Activated naive CD4-positive, alpha-beta T cell treated with anti-CD3 and anti-CD28 coated beads for 36 hours (primary cell): Measurements from ENCODE around the gene F2. TPM values are rescaled to one million over a fixed set of nuclear protein-coding genes. Genes with fewer than 3 reads are reported as not detected.

Source experiments
- CTCF ChIA-PET: fragments of 350-600 bp; sonication (Branson Sonifier 250); formaldehyde crosslinking; loops from one replicate; lab custom pipeline; 2021; ENCODE audit warnings: antibody characterized with exemption; lab: Charles Lee
- DNase-seq: peaks from one replicate; pipeline ENCODE4 v3.0.0-alpha.2; 2020
- H3K27ac Mint-ChIP-seq: one replicate; pipeline ENCODE4 v1.8.0; 2021; ENCODE audit warnings: mild to moderate bottlenecking, mixed read lengths
- H3K27me3 Mint-ChIP-seq: one replicate; pipeline ENCODE4 v1.8.0; 2021; ENCODE audit warnings: low read depth, mixed read lengths
- H3K36me3 Mint-ChIP-seq: one replicate; pipeline ENCODE4 v1.8.0; 2021; ENCODE audit warnings: low read depth, mixed read lengths
- H3K4me1 Mint-ChIP-seq: one replicate; pipeline ENCODE4 v1.8.0; 2021; ENCODE audit warnings: low read depth, mixed read lengths
- H3K4me3 Mint-ChIP-seq: one replicate; pipeline ENCODE4 v1.8.0; 2021; ENCODE audit warnings: mild to moderate bottlenecking, moderate library complexity, mixed read lengths
- H3K9me3 Mint-ChIP-seq: one replicate; pipeline ENCODE4 v1.8.0; 2021; ENCODE audit warnings: mixed read lengths
- intact Hi-C: fragments of 100-400 bp; cut with micrococcal nuclease; formaldehyde crosslinking; loops from one replicate; pipeline ENCODE4 v1.15.1; 2023
- total RNA-seq, 2 experiments: library from RNA; stranded (reverse); gene quantifications; one replicate each; pipeline ENCODE4 v1.2.3, GENCODE V29; 2021

The F2 gene
- total RNA-seq, 2 experiments from 2014 or later, result not detected

GRCh38 chr11:46693597-46694012, 25.4 kb upstream of the F2 start:
- Mint-ChIP-seq H3K4me3 (no peak overlapping the region), H3K9me3 (no peaks in the 10 kb centered on the region), H3K27ac (no peak overlapping the region), H3K36me3 (peaks cover 13% of the 10 kb centered on the region), H3K4me1 (peaks cover 22% of the 10 kb centered on the region), H3K27me3 (no peaks in the 10 kb centered on the region)
- intact Hi-C loops, result no loop called here
- CTCF ChIA-PET, result interaction anchor here (0.7 kb wide), 1 partner anchor 725 kb away, joined by 4 read pairs; no protein-coding TSS in a partner anchor
- DNase-seq, result no peak

GRCh38 chr11:46694072-46694471, 24.9 kb upstream of the F2 start:
- Mint-ChIP-seq H3K4me1 (peaks cover 26% of the 10 kb centered on the region), H3K27ac (no peak overlapping the region), H3K36me3 (peaks cover 12% of the 10 kb centered on the region), H3K4me3 (no peak overlapping the region), H3K27me3 (no peaks in the 10 kb centered on the region), H3K9me3 (no peaks in the 10 kb centered on the region)
- CTCF ChIA-PET, result no interaction called here
- no peak for DNase-seq
- intact Hi-C loops, result no loop called here

GRCh38 chr11:46694607-46695006, 24.4 kb upstream of the F2 start:
- Mint-ChIP-seq H3K27ac (no peak overlapping the region), H3K4me1 (peaks cover 26% of the 10 kb centered on the region), H3K4me3 (no peak overlapping the region), H3K9me3 (no peaks in the 10 kb centered on the region), H3K36me3 (peaks cover 10% of the 10 kb centered on the region), H3K27me3 (no peaks in the 10 kb centered on the region)
- DNase-seq, result no peak
- CTCF ChIA-PET, result no interaction called here
- intact Hi-C loops, result no loop called here

DNA sequence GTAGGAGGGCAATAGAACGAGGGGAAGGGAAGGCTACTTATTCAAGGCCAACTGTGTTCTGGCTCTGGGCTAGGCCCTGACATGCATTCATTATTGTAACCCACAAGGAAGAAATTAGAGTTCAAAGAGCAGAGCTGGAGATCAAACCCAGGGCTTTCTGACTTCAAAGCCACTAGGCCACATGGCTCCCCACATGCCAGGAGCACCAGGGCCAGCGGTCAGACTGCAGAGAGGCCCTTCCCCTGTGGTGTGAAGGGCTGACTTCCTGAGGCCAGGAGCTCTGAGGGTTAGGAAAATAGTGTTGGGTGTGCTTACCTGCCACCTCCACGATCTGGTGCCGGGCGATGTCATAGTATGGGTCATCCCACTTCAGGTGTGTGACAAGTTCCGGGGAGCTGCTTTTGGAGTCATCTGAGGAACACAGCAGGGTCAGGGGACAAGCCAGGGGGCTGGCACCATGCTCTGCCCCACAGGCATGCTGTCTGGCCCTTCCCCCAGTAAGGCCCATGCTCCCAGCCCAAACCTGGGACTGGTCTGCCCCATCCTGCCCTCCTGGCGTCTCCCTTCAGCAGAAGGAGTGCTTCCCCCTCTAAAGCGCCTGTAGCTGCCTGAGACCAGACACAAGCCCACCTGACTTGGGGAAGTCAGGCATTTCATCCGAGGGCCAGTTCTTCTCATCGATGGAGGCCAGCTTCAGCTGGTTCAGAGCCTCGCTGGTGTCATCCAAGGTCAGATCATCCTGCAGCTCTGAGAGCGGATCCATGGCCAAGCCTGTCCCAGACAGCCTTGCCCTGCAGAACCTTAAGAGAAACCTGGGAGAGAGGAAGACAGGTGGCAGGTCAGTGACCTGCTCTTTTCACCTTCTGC, 23.4 kb upstream of the F2 start:
- H3K36me3 Mint-ChIP-seq, result peaks cover 11% of the 10 kb centered on the region
- CTCF ChIA-PET, result interaction anchor here (0.6 kb wide), 1 partner anchor 205 kb away, joined by 4 read pairs; no protein-coding TSS in a partner anchor
- H3K9me3 Mint-ChIP-seq, result no peaks in the 10 kb centered on the region
- intact Hi-C loops, result no loop called here
- H3K27ac Mint-ChIP-seq, result no peak overlapping the region
- no peak overlapping the region for H3K4me3 Mint-ChIP-seq
- DNase-seq, result no peak
- H3K4me1 Mint-ChIP-seq, result peaks cover 26% of the 10 kb centered on the region
- H3K27me3 Mint-ChIP-seq, result no peaks in the 10 kb centered on the region

GRCh38 chr11:46696212-46696558, 22.8 kb upstream of the F2 start:
- H3K4me3 Mint-ChIP-seq, result no peak overlapping the region
- H3K27ac Mint-ChIP-seq, result no peak overlapping the region
- DNase-seq, result no peak
- peaks cover 13% of the 10 kb centered on the region for H3K36me3 Mint-ChIP-seq
- peaks cover 26% of the 10 kb centered on the region for H3K4me1 Mint-ChIP-seq
- CTCF ChIA-PET, result interaction anchor here (0.6 kb wide), 1 partner anchor 206 kb away, joined by 4 read pairs; no protein-coding TSS in a partner anchor
- no peaks in the 10 kb centered on the region for H3K27me3 Mint-ChIP-seq
- H3K9me3 Mint-ChIP-seq, result no peaks in the 10 kb centered on the region
- intact Hi-C loops, result no loop called here

DNA sequence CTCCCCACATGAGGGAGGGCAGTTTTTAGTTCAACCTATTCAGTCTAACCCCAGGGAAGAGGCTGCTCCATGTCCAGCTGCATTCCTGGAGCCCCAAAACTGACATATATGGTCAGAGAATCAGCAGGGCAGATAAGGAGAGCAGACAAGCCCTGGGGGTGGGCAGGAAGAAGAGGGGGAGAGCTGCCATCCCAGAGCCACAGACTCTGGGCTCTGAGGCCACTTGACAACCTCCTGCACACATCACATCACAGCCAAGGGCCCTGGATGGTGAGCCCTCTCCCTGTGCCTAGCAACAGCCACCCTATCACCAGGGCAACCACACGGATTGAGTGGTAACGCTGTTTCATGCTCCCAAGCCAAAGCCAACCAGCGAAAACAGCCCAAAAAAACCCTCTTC, 21.7 kb upstream of the F2 start:
- no peak for DNase-seq
- H3K9me3 Mint-ChIP-seq, result no peaks in the 10 kb centered on the region
- CTCF ChIA-PET, result interaction anchor here (1.5 kb wide), 1 partner anchor 27 kb away, joined by 3 read pairs; no protein-coding TSS in a partner anchor
- peaks cover 34% of the 10 kb centered on the region for H3K4me1 Mint-ChIP-seq
- no peak overlapping the region for H3K4me3 Mint-ChIP-seq
- intact Hi-C loops, result no loop called here
- no peak overlapping the region for H3K27ac Mint-ChIP-seq
- peaks cover 15% of the 10 kb centered on the region for H3K36me3 Mint-ChIP-seq
- H3K27me3 Mint-ChIP-seq, result no peaks in the 10 kb centered on the region

DNA sequence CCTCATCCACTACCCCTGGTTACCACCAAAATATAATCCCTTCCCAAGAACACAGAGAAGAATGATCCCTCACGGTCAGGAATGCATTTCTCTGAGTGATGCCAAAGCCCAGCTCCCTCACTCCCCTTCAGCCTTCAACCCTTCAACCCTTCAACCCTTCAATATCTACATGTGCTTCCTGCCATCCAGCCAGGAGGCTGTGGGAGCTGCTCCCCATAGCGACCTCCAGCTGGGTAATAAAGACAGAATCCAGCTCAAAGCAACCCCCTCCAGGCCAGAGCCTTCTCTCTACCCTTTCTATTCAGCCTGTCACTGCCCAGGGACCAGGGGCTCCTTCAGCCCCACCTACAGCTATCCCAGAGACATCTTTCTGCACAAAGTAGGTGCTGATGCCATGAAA, 21.3 kb upstream of the F2 start:
- Mint-ChIP-seq H3K4me3 (no peak overlapping the region), H3K36me3 (peaks cover 15% of the 10 kb centered on the region), H3K27ac (no peak overlapping the region), H3K27me3 (no peaks in the 10 kb centered on the region), H3K4me1 (peaks cover 38% of the 10 kb centered on the region), H3K9me3 (no peaks in the 10 kb centered on the region)
- intact Hi-C loops, result no loop called here
- no peak for DNase-seq
- CTCF ChIA-PET, result interaction anchor here (1.5 to 2.3 kb wide), 2 partner anchors 24 to 27 kb away, joined by 3 to 7 read pairs; no protein-coding TSS in a partner anchor

GRCh38 chr11:46698597-46698996, 20.4 kb upstream of the F2 start:
- Mint-ChIP-seq H3K4me1 (peaks cover 47% of the 10 kb centered on the region), H3K36me3 (peaks cover 16% of the 10 kb centered on the region), H3K4me3 (peak overlapping the region; percentile 36), H3K9me3 (no peaks in the 10 kb centered on the region), H3K27me3 (no peaks in the 10 kb centered on the region), H3K27ac (peak overlapping the region; percentile 97)
- DNase-seq, result no peak
- CTCF ChIA-PET, result interaction anchor here (2.3 kb wide), 1 partner anchor 25 kb away, joined by 7 read pairs; no protein-coding TSS in a partner anchor
- intact Hi-C loops, result no loop called here

DNA sequence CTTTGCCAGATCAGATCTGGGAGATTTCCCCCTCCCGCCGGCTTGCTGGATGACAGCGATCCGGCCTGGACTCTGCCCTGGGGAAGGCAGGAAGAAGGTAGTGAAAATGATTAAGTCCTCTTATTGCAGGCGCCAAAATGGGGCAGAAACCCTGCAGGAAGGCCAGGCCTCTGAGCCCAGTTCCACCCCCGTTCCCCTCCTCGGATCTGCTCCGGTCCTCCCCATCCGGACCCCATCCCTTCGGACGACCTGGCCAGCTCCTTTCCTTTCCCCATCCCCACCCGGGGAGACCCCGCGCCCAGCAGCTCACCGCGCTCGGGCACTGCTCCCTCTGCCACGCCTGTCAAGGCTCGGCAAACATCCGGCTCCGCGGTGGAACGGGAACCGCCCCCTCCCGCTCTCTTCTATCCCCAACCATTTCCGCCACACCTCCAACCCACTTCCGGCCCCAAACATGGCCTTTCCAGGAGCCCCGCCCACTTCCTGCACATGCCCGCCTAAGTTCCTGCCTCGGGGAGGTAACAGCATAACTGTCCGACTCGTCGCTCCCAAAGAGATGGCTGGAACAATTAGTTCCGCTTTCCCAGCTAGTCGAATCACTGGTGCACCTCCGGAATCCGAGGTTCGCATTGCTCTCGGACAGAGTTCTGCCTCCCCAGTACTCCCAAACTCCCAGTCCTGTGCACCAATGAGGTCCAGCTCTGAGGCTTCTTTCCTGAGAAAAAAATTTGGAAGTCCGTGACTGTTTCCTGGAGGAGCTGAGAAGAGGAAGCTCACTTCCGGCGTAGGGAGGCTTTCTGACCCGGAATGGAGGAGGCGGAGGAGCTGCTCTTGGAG, 18.6 kb upstream of the F2 start, which contains the start of the genes ARHGAP1 and ZNF408:
TSS of gene ARHGAP1 (minus strand) at position 379 of the 837 bp plus-strand sequence. CDS start 4,512 bp downstream, outside the sequence.
TSS of gene ZNF408 (plus strand) at position 791 of the 837 bp plus-strand sequence. CDS start at position 808, 17 bp downstream.
- Mint-ChIP-seq H3K36me3 (peaks cover 13% of the 10 kb centered on the region), H3K27me3 (no peaks in the 10 kb centered on the region), H3K9me3 (no peaks in the 10 kb centered on the region), H3K4me1 (peaks cover 45% of the 10 kb centered on the region), H3K27ac (peak within 1 kb of the TSS; percentile 97), H3K4me3 (peak within 1 kb of the TSS; percentile 97)
- intact Hi-C loops, result loop anchor here (1.0 to 2.0 kb wide), 10 partner anchors 29 to 1148 kb away; partner anchors contain the start of genes ARFGAP2, ATG13, CKAP5 and CSTPP1
- CTCF ChIA-PET, result interaction anchor here (0.8 to 2.3 kb wide), 3 partner anchors 27 to 453 kb away, joined by 3 to 7 read pairs (median 5); no protein-coding TSS in a partner anchor
- DNase-seq, result peak; percentile 100

DNA sequence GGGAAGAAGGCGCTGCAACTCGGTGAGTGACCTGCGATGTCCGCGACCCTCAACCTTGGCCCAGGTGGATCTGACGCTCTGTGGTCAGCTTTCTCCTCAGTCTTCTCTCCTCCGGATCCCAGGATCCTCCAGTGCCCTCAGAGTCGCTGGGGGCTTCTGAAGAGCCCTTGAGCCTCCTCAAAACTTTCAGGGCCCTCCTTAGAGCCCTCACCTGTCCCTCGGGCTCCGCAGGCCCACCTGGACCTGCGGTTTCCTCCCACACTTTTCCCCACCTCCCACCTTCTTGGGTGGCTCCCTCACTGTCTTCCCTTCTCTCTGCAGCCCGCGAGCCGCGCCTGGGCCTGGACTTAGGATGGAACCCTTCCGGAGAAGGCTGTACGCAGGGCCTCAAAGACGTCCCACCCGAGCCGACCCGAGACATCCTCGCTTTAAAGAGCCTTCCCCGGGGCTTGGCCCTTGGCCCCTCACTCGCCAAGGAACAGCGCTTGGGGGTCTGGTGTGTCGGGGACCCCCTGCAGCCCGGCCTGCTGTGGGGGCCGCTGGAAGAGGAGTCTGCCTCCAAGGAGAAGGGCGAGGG, 17.8 kb upstream of the F2 start:
- peaks cover 13% of the 10 kb centered on the region for H3K36me3 Mint-ChIP-seq
- H3K9me3 Mint-ChIP-seq, result no peaks in the 10 kb centered on the region
- peaks cover 43% of the 10 kb centered on the region for H3K4me1 Mint-ChIP-seq
- no peaks in the 10 kb centered on the region for H3K27me3 Mint-ChIP-seq
- intact Hi-C loops, result loop anchor here (2.0 kb wide), 4 partner anchors 354 to 1066 kb away; partner anchors contain the start of genes ARFGAP2, DGKZ, FNBP4 and PHF21A
- peak overlapping the region; percentile 97 for H3K27ac Mint-ChIP-seq
- no peak for DNase-seq
- CTCF ChIA-PET, result interaction anchor here (0.8 to 1.2 kb wide), 2 partner anchors 30 to 452 kb away, joined by 3 to 5 read pairs; no protein-coding TSS in a partner anchor
- peak overlapping the region; percentile 97 for H3K4me3 Mint-ChIP-seq

DNA sequence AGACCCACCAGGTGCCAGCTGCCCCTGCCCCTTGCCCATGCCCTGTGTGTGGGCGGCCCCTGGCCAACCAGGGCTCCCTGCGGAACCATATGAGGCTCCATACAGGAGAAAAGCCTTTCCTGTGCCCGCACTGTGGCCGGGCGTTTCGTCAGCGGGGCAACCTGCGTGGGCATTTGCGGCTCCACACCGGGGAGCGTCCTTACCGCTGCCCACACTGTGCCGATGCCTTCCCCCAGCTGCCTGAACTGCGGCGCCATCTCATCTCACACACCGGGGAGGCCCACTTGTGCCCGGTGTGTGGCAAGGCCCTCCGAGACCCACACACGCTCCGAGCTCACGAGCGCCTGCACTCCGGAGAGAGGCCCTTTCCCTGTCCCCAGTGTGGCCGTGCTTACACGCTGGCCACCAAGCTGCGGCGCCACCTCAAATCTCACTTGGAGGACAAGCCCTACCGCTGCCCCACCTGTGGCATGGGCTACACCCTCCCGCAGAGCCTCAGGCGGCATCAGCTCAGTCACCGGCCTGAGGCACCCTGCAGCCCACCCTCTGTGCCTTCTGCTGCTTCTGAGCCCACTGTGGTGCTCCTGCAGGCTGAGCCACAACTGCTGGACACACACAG, 13.8 kb upstream of the F2 start:
- Mint-ChIP-seq H3K27ac (no peak overlapping the region), H3K27me3 (no peaks in the 10 kb centered on the region), H3K4me1 (peaks cover 21% of the 10 kb centered on the region), H3K4me3 (no peak overlapping the region), H3K9me3 (no peaks in the 10 kb centered on the region), H3K36me3 (peaks cover 13% of the 10 kb centered on the region)
- intact Hi-C loops, result no loop called here
- DNase-seq, result no peak
- CTCF ChIA-PET, result no interaction called here
